Measurements from ENCODE around the gene TRABD.

DNA sequence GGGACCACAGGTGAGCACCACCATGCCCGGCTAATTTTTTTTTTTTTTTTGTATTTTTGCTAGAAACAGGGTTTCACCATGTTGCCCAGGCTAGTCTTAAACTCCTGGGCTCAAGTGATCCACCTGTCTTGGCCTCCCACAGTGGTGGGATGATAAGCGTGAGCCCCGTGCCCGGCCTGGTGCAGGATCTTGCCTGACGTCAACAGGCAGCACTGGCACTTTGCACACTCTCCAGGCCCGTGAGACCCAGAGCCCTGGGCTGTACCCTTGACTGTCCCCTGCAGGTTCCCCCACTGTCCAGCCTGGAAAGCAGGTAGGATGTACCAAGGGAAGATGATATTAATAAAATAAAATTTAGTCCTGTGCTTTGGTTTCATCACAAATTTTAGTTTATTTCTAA is 44.3 kb upstream of the TRABD start:
- TF ChIP-seq POLR2AphosphoS5 (IDR thresholded peaks at IDR 0.05; ENCODE audit: low read depth, low read length) (no peak), SIN3A (IDR thresholded peaks at IDR 0.05; ENCODE audit: borderline replicate concordance, insufficient read depth, low read length) (no peak)
- TF ChIP-seq, protein P1, sequence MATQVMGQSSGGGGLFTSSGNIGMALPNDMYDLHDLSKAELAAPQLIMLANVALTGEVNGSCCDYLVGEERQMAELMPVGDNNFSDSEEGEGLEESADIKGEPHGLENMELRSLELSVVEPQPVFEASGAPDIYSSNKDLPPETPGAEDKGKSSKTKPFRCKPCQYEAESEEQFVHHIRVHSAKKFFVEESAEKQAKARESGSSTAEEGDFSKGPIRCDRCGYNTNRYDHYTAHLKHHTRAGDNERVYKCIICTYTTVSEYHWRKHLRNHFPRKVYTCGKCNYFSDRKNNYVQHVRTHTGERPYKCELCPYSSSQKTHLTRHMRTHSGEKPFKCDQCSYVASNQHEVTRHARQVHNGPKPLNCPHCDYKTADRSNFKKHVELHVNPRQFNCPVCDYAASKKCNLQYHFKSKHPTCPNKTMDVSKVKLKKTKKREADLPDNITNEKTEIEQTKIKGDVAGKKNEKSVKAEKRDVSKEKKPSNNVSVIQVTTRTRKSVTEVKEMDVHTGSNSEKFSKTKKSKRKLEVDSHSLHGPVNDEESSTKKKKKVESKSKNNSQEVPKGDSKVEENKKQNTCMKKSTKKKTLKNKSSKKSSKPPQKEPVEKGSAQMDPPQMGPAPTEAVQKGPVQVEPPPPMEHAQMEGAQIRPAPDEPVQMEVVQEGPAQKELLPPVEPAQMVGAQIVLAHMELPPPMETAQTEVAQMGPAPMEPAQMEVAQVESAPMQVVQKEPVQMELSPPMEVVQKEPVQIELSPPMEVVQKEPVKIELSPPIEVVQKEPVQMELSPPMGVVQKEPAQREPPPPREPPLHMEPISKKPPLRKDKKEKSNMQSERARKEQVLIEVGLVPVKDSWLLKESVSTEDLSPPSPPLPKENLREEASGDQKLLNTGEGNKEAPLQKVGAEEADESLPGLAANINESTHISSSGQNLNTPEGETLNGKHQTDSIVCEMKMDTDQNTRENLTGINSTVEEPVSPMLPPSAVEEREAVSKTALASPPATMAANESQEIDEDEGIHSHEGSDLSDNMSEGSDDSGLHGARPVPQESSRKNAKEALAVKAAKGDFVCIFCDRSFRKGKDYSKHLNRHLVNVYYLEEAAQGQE (IDR thresholded peaks at IDR 0.05; ENCODE audit: insufficient read depth in 1 of 2, low read depth in 2 of 2, low read length in 2 of 2), result no peak
